Loucy (cell line): ENCODE results near the gene PRR23E.

Source experiments
- CTCF ChIP-seq: fragments of 200-600 bp; sonication (generic); conservative IDR thresholded peaks from 2 replicates; pipeline ENCODE4 v1.5.1; 2014; ENCODE audit warnings: mild to moderate bottlenecking, antibody characterized with exemption, low read length
- EZH2phosphoT487 ChIP-seq: fragments of 200-600 bp; IDR thresholded peaks from 2 replicates; pipeline ENCODE4 v1.6.1; 2018; ENCODE audit warnings: antibody characterized with exemption, mild to moderate bottlenecking, moderate library complexity, borderline replicate concordance

GRCh38 chr3:127164615-127165014 is 28.3 kb upstream of the PRR23E start:
- no peak for TF ChIP-seq CTCF
- TF ChIP-seq EZH2phosphoT487, result no peak
